Glomerular endothelial cell (primary cell): ENCODE measurements around the gene ARHGEF19. TPM values are rescaled to one million over a fixed set of nuclear protein-coding genes. Genes with fewer than 3 reads are reported as not detected.

Experiments used
- DNase-seq: peaks from one replicate; pipeline ENCODE4 v3.0.0-alpha.2; 2011; ENCODE audit warnings: low read depth, low spot score; ENCODE audit errors: extremely low read depth
- total RNA-seq: library from RNA; depleted of rRNA; stranded (reverse); fragments of >200 nt; gene quantifications from 2 replicates; pipeline ENCODE4 v1.2.3, GENCODE V29; 2015

The ARHGEF19 gene
- total RNA-seq, 1 donor from 2014 or later = 3.7 TPM

DNA sequence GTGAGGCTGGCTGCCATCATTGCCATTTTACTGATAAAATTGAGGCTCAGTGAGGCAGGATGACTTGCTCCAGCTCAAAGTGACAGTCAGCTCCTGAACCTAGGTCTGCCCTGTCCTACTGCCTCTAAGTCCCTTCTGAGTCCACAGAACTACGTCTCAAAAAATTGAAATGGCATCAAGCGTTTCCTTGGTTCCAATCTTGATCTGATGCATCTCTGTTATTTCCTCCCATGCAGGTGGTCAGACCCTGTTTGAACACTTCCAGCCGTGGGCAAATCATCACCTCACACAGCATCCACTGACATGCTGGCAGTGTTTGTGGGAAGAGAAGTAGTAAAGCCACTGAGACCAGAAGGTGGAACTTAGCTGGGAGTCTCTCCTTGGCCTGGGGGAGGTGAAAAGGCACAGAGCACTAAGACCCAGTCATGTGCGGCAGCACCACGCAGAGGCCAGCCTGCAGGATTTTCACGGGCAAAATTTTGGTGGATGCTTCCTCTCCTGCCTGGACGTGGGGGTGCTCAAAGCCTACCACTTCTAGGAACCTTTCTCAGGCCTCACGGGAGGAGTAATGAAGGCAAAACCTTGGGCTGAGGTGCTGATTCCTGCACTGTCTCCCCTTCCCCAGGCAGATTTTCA lies 32.3 kb upstream of the ARHGEF19 start:
- DNase-seq = no peak

DNA sequence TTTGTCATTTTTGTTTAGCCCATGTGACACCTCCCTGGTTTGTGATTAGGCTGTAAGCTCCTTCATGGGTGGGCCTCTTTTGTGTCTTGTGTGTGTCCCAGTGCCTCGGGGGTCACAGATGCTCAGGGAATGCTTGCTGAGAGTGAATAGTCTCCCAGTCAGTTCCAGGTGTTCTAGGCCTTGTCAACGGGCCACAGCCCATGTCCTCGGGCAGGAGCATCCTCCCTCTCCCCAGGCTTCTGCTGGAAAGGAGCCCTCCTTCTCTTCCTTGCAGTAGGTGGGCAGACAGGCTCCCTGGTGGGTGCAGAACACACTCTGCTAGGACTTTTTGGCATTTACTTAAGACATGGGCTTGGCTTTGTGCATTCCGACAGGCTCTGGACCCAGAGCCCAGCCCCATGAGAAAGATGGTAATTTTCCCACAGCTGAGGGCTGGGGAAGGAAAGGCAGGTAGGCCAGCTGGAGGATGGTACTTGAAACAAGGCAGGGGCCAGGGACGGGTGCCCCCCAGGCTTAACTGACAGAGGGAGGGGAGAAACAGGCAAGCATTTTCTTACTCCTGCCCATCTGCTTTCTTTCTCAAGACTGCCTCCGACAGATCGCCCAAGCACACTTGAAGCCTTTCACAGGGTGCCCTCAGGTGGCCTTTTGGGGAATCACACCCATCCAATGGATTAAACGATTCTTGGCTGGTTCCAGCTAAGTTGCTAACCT lies 31.6 kb upstream of the ARHGEF19 start:
- DNase-seq = peak; percentile 78

DNA sequence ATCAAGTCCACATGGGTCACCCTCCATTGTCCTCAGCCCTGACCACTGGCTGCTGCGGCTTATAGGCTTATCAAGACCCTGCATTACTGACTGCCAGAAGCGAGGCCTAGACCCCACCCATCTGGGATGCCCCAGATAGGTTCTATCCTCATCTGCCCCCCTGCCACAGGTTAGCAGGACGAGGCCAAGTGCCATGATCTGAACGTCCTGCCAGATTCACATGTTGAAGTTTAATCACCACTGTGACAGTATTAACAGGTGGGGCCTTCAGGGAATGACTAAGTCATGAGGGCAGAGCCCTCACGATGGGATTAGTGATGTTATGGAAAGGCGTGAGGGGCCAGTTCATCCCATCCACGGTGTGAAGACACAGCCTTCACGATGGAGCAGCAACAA lies 30.8 kb upstream of the ARHGEF19 start:
- no peak for DNase-seq

DNA sequence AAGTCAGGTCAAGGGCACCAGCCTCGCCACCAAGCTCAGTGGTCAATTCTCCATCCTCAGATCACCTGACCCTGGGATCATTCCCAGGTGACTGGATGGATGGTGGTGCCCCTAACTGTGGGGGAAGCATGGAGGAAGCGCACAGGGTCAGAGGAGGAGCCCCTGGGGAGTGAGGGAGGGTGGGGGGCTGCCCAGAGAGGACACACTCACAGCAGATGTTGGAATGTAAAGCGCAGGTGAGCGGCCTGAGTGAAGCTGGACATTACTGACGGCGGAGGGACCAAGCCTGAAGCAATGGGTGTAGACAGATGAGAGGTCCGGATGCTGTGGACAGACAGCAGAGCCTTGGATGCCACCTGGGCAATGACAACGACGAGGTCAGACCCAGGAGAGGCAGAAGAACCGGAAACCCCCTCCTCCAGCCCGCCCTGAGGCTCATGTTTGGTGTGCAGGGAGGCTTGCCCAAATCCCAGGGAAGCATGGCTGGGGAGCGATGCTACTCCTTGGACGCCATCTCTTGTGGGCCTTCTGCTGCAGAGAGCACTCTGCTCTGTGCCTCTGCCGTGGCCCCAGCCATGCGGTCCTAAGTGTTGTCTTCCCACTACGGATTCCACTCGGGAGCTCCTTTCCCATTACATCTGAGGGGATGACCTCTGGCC lies 30.2 kb upstream of the ARHGEF19 start:
- DNase-seq = no peak

DNA sequence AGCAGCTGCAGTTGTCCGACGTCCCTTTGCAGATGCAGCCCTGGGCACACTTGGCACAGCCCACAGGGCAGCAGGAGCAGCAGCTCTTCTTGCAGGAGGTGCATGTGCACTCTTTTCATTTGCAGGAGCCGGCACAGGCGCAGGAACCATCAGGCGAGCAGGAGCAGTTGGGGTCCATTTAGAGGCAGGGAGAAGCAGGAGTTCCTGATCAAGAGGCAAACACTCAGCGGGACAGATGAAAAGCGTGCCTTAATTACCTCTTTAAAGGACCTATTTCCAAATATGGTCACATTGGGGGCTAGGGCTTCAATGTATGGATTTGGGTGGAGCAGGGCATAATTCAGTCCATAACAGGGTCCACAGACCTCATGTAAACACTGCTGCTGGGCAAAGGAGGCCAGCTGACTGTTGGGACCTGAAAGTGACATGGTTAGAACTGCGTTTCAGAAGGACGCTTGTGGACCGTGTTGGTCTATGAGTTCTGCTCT lies 28.8 kb upstream of the ARHGEF19 start:
- no peak for DNase-seq

DNA sequence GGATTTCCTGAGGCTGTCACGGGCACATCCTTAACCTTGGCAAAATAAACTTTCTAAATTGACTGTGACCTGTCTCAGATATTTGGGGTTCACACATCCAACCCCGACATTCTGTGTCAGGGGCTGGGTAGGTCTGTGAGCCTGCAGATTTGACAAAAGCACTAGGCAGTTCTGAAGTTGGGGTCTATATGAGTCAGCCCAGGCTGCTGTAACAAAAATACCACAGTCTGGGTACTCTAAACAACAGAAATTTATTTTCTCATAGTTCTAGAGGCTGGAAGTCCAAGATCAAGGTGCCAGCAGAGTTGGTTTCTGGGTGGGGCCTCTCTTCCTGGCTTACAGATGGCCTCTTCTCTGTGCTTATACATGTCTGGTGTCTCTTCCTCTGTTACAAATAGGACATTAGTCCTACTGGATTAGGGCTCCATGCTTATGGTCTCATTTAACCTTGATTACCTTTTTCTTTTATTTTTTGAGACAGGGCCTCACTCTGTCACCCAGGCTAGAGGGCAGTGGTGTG lies 27.6 kb upstream of the ARHGEF19 start:
- DNase-seq = no peak

DNA sequence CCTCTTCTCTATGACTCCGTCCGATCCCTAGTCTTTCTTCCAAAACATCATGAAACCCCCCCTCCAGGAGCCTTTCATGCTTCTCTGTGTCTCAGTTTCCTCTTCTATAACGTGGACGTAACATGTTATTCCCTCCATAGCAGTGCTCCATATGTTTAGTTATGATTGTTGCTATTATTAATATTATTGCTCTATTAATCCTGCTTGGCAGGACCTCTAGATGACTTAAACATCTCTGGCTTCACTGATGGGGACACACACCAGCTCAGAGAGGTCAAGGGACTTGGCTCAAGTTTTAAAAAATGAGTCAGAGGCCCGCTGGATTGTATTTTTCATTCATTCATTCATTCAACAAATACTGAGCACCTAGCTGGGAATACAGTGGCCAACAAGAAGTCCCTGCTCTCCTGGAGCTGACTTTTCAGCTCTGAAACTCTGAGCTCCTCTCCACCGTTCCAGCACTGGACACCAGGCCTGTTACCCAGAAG lies 24.9 kb upstream of the ARHGEF19 start:
- no peak for DNase-seq

DNA sequence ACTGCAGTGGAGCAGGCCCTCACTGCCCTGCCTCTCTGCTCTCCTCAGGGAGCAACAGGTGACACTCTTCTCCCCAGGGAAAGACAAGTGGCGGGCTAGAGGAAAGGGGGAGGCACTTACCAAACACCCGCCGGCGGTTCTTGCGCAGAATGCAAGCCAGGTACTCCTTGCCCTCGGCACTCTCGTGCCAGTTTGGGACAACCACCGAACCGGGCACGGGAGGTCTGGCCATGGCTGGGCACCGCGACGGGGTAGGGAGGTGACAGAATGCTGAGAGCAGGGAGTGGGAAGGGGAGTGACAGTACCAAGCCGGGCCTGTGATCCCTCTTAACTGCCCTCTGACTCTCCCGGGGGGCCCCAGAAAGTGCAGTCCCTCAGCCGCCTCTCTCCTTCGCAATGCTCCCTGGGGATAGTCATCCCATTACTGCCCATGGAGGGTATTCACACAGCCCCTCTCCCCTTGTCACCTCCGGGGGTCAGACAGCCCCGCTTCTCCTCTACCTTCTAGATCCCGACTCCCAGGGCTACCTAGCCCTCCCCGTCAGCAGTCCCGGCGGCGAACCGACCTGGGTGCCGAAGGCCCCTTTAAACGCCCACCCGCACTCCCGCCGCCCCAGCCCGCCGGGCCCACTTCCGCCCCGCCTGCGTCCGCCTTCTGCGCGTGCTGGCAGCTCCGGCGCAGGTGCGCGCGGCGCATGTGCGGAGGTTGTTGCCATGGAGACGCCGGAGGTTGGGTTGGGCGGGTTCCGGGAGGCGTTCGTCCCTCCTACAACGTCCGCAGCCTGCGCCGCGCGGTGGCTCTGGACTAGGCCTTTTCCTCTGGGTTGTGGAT lies 24.3 kb upstream of the ARHGEF19 start, which contains the start of gene CPLANE2:
CPLANE2 (minus strand) TSS at position 673 of the 832 bp plus-strand sequence; CDS start at position 232, 441 bp downstream.
- DNase-seq = no peak

DNA sequence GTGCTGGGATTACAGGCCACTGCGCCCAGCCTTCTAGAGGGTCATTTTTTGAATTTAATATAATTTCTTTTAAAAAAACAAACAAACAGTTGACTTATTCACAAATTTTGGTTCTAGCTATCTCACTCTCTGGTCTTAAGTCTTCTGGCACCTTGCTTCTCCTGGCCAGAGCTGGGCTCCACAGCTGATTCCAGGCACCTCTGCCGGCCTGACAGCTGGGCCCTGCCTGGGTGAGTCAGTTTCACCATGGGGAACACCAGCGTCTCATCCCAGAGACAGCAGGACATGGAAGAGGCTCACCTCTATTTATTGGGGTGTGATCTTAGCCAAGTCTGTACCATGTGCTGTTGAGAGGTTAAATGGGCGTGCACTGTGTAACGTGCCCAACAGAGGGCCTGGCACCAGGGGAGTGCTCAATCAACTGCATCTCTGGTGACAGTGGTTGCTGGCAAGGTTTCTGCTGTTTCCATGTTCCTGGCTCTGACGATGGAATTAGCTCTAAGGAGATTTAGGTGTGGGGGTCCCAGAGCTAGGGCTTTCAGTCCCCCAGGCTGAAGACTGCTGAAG lies 23.6 kb upstream of the ARHGEF19 start:
- no peak for DNase-seq

DNA sequence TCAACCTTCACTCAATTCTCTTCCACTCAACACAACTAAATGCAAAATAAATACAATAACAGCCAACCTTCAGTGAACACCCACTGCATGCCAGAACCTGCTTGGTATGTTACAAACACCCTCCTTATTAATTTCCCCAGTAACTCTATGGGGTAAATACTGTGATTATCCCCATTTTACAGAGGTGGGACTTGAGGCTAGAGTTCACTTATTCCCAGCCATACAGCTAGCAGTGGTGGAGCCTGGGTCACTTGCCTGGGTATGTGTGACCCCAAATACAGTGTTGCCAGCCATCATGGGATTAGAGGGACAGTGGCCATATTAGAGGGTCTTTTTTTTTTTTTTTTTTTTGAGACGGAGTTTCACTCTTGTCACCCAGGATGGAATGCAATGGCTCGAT lies 22.9 kb upstream of the ARHGEF19 start:
- no peak for DNase-seq

DNA sequence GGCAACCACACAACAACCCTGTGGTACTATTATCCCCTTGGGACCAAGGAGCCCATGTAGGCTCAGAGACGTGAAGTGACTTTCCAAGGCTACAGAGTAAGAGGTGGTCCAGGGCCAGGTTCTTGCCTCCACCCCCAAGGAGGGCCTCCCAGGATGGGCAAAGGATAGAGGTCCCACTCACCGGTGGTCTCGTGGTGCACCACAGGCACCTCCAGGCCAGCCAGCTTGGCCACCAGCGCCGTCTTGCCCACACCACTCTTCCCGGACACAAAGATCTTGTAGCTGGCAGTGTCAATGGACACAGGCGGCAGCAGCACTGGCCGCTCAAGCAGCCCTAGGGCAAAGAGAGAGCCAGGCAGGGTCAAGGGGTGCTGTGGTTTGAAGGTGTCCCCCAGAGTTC lies 21.0 kb upstream of the ARHGEF19 start:
- no peak for DNase-seq

DNA sequence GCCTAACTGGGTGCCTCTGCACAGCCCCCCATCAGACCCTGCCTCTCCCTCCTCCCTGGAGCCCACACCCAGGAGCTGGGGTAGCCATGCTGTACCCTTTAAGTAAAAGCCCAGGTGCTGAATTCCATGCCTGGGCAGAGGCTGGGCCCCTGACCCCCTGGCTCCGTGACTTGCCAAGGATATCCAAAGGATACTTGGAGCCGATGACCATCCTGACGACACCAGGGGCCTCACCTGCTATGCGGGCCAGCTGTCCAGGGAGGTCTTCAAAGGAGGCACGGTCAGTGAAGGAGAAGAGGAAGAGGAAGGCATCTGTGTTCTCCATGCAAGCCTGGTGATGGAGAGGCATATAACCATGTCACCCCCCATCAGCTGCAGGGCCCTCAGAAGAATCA lies 19.9 kb upstream of the ARHGEF19 start:
- no peak for DNase-seq

DNA sequence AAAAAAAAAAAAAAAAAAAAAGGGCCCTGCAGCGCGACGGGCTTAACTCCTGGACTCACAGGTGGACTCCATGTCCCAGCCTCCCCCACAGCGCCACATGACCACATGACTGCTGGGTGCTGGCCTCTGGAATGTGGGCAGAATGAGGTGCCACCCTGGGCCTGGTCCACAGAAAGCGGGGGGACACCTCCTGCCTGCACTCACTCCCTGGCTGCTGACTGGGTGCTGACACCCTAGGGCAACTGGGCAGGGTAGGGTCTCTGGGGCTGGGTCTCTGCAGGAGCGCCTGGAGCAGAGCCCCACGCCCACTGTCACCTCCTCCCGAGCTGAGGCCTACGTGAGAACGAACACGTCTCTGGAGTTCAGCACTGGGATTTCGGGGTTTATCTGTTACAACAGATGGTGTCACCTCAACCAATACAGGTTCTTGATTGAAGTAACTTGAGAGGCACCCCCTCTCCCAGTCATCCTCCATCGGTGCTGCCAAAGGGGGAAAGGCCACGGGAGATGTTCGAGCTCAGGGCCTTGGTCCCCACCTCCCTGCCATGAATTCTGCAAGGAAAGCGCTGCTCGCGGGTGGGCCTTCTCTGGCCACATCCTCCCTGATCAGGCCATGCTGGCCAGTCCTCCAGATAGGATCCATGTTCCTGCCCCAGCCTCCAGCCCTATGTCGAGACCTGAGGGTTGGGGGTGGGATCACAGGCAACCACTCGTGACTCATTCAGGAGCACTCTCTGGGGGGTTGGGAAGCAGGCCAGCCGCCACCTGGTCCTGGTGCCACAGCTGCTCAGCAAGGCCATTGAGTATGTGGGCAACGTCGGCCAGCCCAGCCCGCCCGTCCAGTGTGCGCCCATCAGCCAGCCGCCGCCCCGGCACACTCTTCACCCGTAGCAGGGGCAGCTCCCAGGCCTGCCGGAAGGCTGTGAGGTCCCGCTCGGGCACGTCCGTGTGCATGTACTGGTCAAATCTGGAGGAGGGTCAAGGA lies 19.2 kb upstream of the ARHGEF19 start:
- DNase-seq = no peak

DNA sequence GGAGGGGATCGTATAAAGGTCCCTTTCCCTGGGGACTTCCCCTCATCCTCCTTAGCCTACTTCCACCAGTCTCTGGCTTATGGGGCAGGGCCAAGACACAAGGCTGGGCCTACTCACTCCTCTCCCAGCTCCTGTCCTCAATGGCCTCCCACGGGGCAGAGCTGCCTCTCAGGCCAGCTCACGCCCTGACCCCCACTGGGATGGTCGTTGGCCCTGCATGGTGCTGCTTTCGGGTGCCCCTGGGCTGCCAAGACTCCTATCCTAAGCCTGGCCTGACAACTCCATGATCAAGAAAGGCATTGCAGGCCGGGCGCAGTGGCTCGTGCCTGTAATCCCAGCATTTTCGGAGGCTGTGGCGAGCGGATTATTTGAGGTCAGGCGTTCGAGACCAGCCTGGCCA lies 18.3 kb upstream of the ARHGEF19 start:
- DNase-seq = no peak

DNA sequence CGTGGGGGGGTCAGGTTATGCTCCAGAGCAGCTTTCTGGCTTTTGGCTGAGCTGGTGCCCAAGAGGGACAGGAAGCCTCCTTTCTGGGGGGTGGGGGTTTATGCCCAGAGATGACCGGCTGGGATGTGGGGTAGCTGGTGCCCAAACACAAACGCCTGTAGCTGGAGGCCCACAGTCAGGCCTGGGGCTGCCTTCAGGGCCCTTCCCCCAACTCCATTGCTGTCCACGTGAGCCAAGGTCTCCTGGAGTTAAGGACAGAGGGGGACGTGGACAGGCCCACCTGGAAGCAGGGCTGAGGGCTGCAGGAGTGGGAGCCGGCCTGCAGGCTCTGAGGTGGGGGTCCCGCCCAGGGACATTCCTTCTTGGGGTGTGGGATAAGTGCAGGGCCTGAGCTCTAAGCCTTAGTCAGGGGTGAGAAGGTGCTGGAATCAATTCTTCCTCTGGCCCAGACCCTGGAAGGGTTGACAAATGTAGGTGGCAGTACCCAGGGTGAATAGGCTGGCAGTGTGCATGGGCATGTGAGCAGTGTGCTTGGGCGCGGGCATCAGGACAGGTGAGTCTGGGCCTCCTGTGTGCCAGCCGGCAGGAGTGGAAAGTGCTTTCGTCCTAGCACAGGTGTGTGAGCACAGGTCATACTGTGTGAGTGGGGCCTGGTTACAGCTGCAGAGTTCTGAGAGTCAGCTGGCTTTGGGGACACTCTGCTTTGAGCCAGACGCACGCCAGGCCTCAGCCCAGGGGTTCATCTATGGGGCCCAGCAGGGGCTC lies 17.7 kb upstream of the ARHGEF19 start:
- no peak for DNase-seq

DNA sequence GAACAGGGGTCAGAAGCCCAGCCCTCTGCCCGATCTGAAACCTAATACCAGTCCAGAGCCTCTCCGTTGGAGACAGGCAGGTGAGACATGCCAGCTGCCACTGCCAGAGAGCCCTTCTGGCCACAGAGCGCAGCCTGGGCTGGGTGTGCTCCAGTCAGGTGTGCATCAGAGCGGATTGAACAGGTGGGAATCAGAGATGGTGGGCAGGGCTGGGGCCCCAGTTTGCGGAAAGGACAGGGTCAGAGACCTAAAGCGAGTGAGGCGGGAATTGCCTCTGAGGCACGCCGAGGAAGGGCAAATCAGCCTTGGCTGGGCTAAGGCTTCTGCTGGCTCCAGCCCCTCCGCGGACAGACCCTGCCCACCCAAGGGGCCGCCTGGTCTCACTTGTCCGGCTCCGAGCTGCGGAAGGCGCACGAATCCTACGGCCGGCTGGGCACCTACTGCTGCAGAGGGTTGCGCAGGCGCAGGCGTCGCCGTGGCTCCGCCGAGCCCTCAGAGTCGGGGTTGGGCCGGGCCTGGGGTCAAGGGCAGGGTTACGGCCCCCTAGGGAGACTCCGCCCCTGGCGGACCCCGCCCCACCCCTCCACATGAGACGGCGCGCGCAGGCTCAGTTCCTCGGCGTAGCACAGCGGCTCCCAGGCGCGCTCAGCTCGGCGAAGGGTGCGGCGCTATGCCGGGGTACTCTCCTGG lies 14.2 kb upstream of the ARHGEF19 start:
- no peak for DNase-seq

DNA sequence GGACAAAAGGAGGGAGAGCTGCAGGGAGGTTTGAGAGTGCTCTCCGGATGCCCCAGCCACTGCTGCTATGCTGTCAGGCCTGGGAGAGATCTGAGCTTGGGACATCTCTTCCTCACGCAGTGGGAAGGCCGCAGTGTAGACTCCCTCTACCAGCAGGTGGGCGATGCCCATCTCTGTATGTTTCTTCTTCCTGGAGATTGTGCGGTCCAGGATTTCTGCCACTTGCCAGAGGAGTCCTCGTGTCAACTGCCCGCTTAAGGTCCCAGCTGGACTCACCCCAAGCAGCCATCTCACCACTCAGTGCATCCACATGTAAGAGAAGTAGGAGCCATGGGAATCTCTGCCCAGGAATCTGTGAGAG lies 13.7 kb upstream of the ARHGEF19 start:
- DNase-seq = no peak

DNA sequence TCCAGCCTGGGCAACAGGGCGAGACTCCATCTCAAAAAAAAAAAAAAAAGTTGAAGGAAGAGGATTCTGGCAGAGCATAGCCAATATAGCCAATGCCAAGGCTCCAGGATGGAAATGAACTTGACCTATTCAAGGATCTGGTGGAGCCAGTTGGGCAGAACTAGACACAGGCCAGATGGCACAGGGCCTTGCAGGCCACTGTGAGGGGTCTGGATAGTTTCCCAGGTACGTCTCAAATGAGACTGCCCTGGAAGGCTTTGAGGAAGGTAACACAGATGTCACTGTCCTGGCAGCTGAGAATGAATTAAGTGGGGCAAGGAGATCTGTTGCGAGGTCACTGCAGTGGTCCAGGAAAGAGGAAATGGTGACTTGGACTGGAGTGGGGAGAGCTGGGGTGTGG lies 12.0 kb upstream of the ARHGEF19 start:
- no peak for DNase-seq
